NCI-H1694 treated with DMSO at 0.1 percent for 48 hours (cell line): ENCODE data around the gene FOS.
"Not testable (repeated sequence)": the region's sequence is repeated elsewhere in the genome, so short reads cannot be mapped to it uniquely, and the experiment has no call there.

Experiments used
- DNase-seq: peaks from one replicate; lab custom pipeline; 2025; lab: John Stamatoyannopoulos, UW

The FOS gene

GRCh38 chr14:75294649-75295033 lies 16.0 kb downstream of the FOS start:
- DNase-seq, result peak; percentile 54

GRCh38 chr14:75295061-75295461 lies 16.4 kb downstream of the FOS start:
- DNase-seq, result no peak

- peak; percentile 86 for DNase-seq
Observed at GRCh38 chr14:75295491-75296345, 17.1 kb downstream of the FOS start.

- DNase-seq, result no peak
Observed at GRCh38 chr14:75297411-75298040, 18.9 kb downstream of the FOS start.

GRCh38 chr14:75298187-75298965 lies 19.7 kb downstream of the FOS start:
- no peak for DNase-seq

GRCh38 chr14:75299059-75299458 lies 20.4 kb downstream of the FOS start:
- no peak for DNase-seq

GRCh38 chr14:75299576-75299975 lies 20.9 kb downstream of the FOS start:
- no peak for DNase-seq

GRCh38 chr14:75301666-75302325 lies 23.2 kb downstream of the FOS start:
- no peak for DNase-seq

GRCh38 chr14:75303381-75303789 lies 24.8 kb downstream of the FOS start:
- peak; percentile 95 for DNase-seq

- not testable (repeated sequence) for DNase-seq
Observed at GRCh38 chr14:75306410-75306809, 27.8 kb downstream of the FOS start.

GRCh38 chr14:75306927-75307699 lies 28.5 kb downstream of the FOS start:
- DNase-seq, result peak; percentile 88

GRCh38 chr14:75307700-75308379 lies 29.2 kb downstream of the FOS start:
- DNase-seq, result peak; percentile 95

- not testable (repeated sequence) for DNase-seq
Observed at GRCh38 chr14:75308991-75309390, 30.4 kb downstream of the FOS start.

- not testable (repeated sequence) for DNase-seq
Observed at GRCh38 chr14:75309561-75309960, 30.9 kb downstream of the FOS start.

- DNase-seq, result peak; percentile 74
Observed at GRCh38 chr14:75310295-75311111, 31.9 kb downstream of the FOS start.

- no peak for DNase-seq
Observed at GRCh38 chr14:75311356-75311755, 32.7 kb downstream of the FOS start.

GRCh38 chr14:75312341-75312740 lies 33.7 kb downstream of the FOS start:
- DNase-seq, result no peak

GRCh38 chr14:75313294-75313693 lies 34.7 kb downstream of the FOS start:
- no peak for DNase-seq

GRCh38 chr14:75315144-75315543 lies 36.5 kb downstream of the FOS start:
- no peak for DNase-seq

GRCh38 chr14:75317148-75317547 lies 38.5 kb downstream of the FOS start:
- no peak for DNase-seq
